Neural progenitor cell (in vitro differentiated cells): ENCODE results near the gene PEX10.

Source experiments
- EZH2 ChIP-seq: fragments of 200-600 bp; sonication (generic); IDR thresholded peaks from 2 replicates; pipeline ENCODE4 v1.6.1; 2017; ENCODE audit warnings: antibody characterized with exemption, mild to moderate bottlenecking, moderate library complexity
- EZH2phosphoT487 ChIP-seq: fragments of 200-600 bp; sonication (generic); IDR thresholded peaks from 2 replicates; pipeline ENCODE4 v1.6.1; 2017; ENCODE audit warnings: antibody characterized with exemption
- TF ChIP-seq, protein P1 (sequence below): fragments of 200-600 bp; sonication (generic); IDR thresholded peaks from 2 replicates; pipeline ENCODE4 v1.5.1; 2017; ENCODE audit warnings: antibody characterized with exemption, mild to moderate bottlenecking

DNA sequence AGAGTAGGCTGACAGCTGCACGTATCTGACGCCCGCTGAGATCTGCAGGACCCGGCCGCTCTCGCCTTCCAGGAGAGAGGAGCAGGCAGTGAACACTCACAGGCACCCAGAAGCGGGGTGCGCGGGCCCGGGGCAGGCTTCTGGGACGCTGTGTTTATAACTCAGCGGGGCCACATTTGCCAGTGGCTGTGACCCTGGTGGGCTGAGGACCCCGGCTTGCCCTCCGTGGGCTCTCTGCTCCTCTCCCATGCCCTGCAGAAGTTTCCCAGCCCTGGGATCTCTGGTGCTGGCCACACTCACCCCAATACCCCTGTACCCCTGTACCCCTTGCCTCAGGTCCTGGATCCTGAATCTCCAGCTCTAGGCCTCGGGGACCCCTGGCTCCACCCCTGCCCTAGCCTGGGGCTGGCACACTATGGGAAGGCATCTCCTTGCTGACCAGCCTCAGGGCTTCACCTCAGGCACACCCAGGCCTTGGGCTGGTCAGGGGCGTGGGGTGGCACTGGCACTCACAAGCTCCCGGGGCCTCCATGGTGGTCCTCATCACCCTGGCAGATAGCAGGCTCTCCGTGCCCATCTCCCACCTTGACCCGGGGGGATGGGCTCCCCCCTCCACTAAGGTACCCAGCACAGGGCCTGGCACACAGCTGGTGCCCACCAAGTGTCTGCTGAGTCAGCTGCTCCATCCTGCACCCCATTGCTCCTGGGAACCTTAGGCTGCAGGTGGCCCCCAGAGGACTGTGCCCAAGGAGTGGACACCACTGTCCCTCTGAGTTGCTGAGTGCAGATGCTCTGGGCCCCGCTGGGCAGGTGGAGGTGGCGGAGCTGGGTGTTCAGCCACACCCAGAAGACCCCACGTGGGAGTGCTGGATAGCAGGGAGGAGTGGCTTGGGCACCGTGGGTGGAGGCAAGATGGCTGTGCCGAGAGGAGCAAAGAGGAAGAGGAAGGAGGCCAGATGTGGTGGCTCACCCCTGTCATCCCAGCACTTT, 53.4 kb downstream of the PEX10 start:
- TF ChIP-seq EZH2 (no peak), EZH2phosphoT487 (no peak)
- TF ChIP-seq, protein P1, sequence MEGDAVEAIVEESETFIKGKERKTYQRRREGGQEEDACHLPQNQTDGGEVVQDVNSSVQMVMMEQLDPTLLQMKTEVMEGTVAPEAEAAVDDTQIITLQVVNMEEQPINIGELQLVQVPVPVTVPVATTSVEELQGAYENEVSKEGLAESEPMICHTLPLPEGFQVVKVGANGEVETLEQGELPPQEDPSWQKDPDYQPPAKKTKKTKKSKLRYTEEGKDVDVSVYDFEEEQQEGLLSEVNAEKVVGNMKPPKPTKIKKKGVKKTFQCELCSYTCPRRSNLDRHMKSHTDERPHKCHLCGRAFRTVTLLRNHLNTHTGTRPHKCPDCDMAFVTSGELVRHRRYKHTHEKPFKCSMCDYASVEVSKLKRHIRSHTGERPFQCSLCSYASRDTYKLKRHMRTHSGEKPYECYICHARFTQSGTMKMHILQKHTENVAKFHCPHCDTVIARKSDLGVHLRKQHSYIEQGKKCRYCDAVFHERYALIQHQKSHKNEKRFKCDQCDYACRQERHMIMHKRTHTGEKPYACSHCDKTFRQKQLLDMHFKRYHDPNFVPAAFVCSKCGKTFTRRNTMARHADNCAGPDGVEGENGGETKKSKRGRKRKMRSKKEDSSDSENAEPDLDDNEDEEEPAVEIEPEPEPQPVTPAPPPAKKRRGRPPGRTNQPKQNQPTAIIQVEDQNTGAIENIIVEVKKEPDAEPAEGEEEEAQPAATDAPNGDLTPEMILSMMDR, result no peak
